Sigmoid colon (tissue), 4 donors: ENCODE results near the gene UPF2.

Experiments used
- POLR2A ChIP-seq, 2 donors: fragments of 450-650 bp; IDR thresholded peaks; one replicate each; pipeline ENCODE4 v1.6.1; 2016; ENCODE audit warnings: antibody characterized with exemption in 2 of 2, mild to moderate bottlenecking in 2 of 2, moderate library complexity in 2 of 2
- POLR2AphosphoS5 ChIP-seq, 4 donors: sonication (generic); formaldehyde crosslinking; IDR thresholded peaks; one replicate each; pipeline ENCODE4 v1.6.1; 2017; ENCODE audit warnings: antibody characterized with exemption in 4 of 4
- TF ChIP-seq, protein P1 (sequence below), 4 experiments: fragments of 450-650 bp in 3 of 4; fragments of 200-600 bp in 1 of 4; IDR thresholded peaks; one replicate each; pipeline ENCODE4 v1.5.1; 2016 to 2019; ENCODE audit warnings: antibody characterized with exemption in 4 of 4, mild to moderate bottlenecking in 3 of 4, moderate library complexity in 2 of 4

DNA sequence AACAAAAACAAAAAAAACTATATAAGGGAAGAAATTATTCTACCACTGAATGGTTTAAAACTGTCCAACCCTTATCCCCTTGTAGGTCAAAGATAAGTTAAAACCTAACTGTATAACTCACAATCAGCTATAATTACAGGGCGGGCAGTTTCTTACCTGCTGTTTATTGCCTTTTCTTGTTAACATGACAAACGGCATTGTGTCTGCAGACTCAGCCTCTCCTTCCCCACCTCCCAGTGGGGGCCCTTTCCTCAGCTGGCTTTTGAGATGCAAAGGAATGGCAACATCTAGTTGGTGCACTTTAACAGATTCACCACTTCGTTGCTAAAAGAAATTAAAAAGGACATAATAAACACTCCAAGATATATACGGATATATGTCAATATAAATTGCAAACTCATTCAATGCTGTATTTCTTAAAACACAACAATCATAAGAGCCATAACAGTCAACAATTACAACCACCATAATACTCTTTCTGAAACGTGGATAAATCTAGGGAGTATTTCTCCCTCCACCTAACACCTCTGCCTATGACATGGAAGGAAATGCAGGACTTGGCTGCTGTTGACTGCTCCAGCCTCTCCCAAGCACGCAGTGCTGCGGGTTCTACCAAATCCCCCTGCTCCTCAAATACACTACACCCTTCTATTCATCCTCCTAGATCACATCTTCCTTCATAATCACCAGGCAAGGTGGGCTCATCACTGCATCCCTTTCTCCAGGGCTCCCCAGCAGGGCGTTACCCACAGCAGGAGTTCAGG, 106.0 kb downstream of the UPF2 start:
- TF ChIP-seq, protein P1, sequence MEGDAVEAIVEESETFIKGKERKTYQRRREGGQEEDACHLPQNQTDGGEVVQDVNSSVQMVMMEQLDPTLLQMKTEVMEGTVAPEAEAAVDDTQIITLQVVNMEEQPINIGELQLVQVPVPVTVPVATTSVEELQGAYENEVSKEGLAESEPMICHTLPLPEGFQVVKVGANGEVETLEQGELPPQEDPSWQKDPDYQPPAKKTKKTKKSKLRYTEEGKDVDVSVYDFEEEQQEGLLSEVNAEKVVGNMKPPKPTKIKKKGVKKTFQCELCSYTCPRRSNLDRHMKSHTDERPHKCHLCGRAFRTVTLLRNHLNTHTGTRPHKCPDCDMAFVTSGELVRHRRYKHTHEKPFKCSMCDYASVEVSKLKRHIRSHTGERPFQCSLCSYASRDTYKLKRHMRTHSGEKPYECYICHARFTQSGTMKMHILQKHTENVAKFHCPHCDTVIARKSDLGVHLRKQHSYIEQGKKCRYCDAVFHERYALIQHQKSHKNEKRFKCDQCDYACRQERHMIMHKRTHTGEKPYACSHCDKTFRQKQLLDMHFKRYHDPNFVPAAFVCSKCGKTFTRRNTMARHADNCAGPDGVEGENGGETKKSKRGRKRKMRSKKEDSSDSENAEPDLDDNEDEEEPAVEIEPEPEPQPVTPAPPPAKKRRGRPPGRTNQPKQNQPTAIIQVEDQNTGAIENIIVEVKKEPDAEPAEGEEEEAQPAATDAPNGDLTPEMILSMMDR (IDR thresholded peaks at IDR 0.05): no peak
- TF ChIP-seq POLR2A (IDR thresholded peaks at IDR 0.05) (no peak), POLR2AphosphoS5 (IDR thresholded peaks at IDR 0.05) (no peak)
